ENCODE data around the gene GPR55.

GPR55 gene

GRCh38 chr2:230933521-230934180, 8.6 kb upstream of the GPR55 start:
- DNase-seq: no peak

- no peak for DNase-seq
Observed at GRCh38 chr2:230932556-230933511, 7.8 kb upstream of the GPR55 start.

- DNase-seq: no peak
Observed at GRCh38 chr2:230931556-230932231, 6.7 kb upstream of the GPR55 start.

- no peak for DNase-seq
Observed at GRCh38 chr2:230930928-230931555, 6.0 kb upstream of the GPR55 start.

- DNase-seq: no peak
Observed at GRCh38 chr2:230930149-230930780, 5.2 kb upstream of the GPR55 start.

GRCh38 chr2:230929381-230930148, 4.5 kb upstream of the GPR55 start:
- DNase-seq: no peak

GRCh38 chr2:230928701-230929380, 3.8 kb upstream of the GPR55 start:
- no peak for DNase-seq

GRCh38 chr2:230927711-230928341, 2.8 kb upstream of the GPR55 start:
- no peak for DNase-seq

GRCh38 chr2:230925879-230926765, 1.1 kb upstream of the GPR55 start:
- no peak for DNase-seq

- DNase-seq: no peak
Observed at GRCh38 chr2:230925443-230925878, 419 bp upstream of the GPR55 start.

GRCh38 chr2:230924092-230924469, 961 bp downstream of the GPR55 start:
- DNase-seq: no peak

- DNase-seq: no peak
Observed at GRCh38 chr2:230922951-230923717, 1.9 kb downstream of the GPR55 start.

- no peak for DNase-seq
Observed at GRCh38 chr2:230921806-230922595, 3.0 kb downstream of the GPR55 start.

GRCh38 chr2:230920167-230920566, 4.9 kb downstream of the GPR55 start:
- DNase-seq: no peak

GRCh38 chr2:230919681-230920080, 5.4 kb downstream of the GPR55 start:
- DNase-seq: no peak

GRCh38 chr2:230919240-230919639, 5.8 kb downstream of the GPR55 start:
- no peak for DNase-seq

- no peak for DNase-seq
Observed at GRCh38 chr2:230916218-230916617, 8.8 kb downstream of the GPR55 start.

- DNase-seq: no peak
Observed at GRCh38 chr2:230915319-230915718, 9.7 kb downstream of the GPR55 start.
